Prostate gland (tissue), 2 donors: ENCODE data around the gene SSR1. TPM values are rescaled to one million over a fixed set of nuclear protein-coding genes. Genes with fewer than 3 reads are reported as not detected.

ENCODE experiments used
- DNase-seq: peaks from one replicate; pipeline ENCODE4 v3.0.0-alpha.2; 2019; ENCODE audit warnings: low spot score
- H3K27ac ChIP-seq, 2 donors: fragments of 200-600 bp; sonication (generic); 2 replicates each; pipeline ENCODE4 v1.5.1; 2017 to 2019
- H3K27me3 ChIP-seq: fragments of 200-600 bp; sonication (generic); replicated peaks from 2 replicates; pipeline ENCODE4 v1.5.1; 2019; ENCODE audit not compliant: insufficient read depth
- H3K36me3 ChIP-seq, 2 donors: fragments of 200-600 bp; sonication (generic); 1 replicate in 1 of 2; 2 replicates in 1 of 2; pipeline versions ENCODE4 v1.5.1 to v1.8.1; 2017 to 2019
- H3K4me1 ChIP-seq: fragments of 200-600 bp; sonication (generic); replicated peaks from 2 replicates; pipeline ENCODE4 v1.5.1; 2019
- H3K4me3 ChIP-seq, 2 donors: fragments of 200-600 bp; sonication (generic); 2 replicates each; pipeline ENCODE4 v1.5.1; 2017 to 2019
- H3K9me3 ChIP-seq: fragments of 200-600 bp; sonication (generic); 2 replicates; pipeline ENCODE4 v1.5.1; 2017
- CTCF ChIP-seq, 4 experiments: fragments of 200-600 bp in 2 of 4; fragments of 450-650 bp in 2 of 4; sonication (generic) in 2 of 4; IDR thresholded peaks; 1 replicate in 3 of 4; 2 replicates in 1 of 4; pipeline ENCODE4 v1.5.1; 2016 to 2019; ENCODE audit warnings: antibody characterized with exemption in 4 of 4, mild to moderate bottlenecking in 2 of 4, moderate library complexity in 2 of 4
- POLR2A ChIP-seq: fragments of 450-650 bp; IDR thresholded peaks from one replicate; pipeline ENCODE4 v1.6.1; 2016; ENCODE audit warnings: antibody characterized with exemption, mild to moderate bottlenecking
- POLR2AphosphoS5 ChIP-seq: sonication (generic); formaldehyde crosslinking; IDR thresholded peaks from one replicate; pipeline ENCODE4 v1.6.1; 2017; ENCODE audit warnings: antibody characterized with exemption
- WGBS: methylation state at CpG from one replicate; pipeline ENCODE4 v1.1.5; 2018; 5-methylcytosine and 5-hydroxymethylcytosine counted together
- intact Hi-C: fragments of 100-400 bp; cut with DNase I; formaldehyde crosslinking; loops from one replicate; pipeline ENCODE4 v1.14.2; 2022
- total RNA-seq, 2 donors: library from RNA; depleted of rRNA; stranded (reverse); fragments of >200 nt; gene quantifications; one replicate each; pipeline ENCODE4 v1.1.0, GENCODE V29; 2016

The SSR1 gene
- total RNA-seq, 2 donors from 2014 or later = 34.3 to 89.5 TPM

DNA sequence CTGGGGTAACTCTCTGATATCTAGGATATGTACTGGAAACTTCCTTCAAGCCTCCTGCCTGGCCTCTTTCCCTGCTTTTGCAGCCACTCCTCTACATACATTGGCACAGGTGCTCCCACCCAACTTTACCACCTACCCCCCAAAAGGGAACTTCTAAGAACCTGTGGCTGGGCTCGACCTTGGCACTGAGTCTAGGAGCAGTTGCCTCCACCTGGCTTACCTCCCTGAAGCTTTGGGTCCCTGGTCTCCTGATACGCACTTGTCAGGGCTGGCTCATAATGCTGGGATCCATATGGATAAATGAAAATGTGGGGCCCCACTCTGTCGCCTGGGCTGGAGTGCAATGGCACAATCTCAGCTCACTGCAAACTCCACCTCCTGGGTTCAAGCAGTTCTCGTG, 56.2 kb downstream of the SSR1 start:
- intact Hi-C loops = no loop called here
- 80% methylated on average over 4 of the region's 4 CpGs for WGBS
- Histone ChIP-seq H3K36me3 (no peaks in the 10 kb centered on the region), H3K9me3 (no peaks in the 10 kb centered on the region), H3K27me3 (no peaks in the 10 kb centered on the region), H3K27ac (no peak overlapping the region), H3K4me1 (peaks cover 6% of the 10 kb centered on the region), H3K4me3 (no peak overlapping the region)
- TF ChIP-seq CTCF (IDR thresholded peaks at IDR 0.05) (no peak), POLR2A (no peak), POLR2AphosphoS5 (no peak)
- no peak for DNase-seq

DNA sequence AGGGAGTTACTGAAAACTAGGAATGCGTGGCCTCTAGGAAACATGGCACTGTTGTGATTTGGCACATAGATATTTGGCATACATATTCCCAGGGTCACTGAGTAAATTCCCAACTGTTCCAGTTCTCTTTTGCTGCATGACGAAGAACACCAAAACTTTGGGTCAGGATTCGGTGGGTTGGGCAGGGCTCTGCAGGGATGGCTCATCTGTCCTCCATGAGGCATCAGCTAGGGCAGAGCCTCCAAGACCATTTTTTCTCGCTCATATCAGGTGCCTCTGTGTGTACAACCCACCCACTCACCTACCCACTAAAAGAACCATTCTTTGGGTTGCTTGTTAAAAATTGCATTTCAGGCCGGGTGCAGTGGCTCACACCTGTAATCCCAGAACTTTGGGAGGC, 57.1 kb downstream of the SSR1 start:
- Histone ChIP-seq H3K27me3 (no peaks in the 10 kb centered on the region), H3K9me3 (no peaks in the 10 kb centered on the region), H3K27ac (no peak overlapping the region), H3K4me1 (peaks cover 6% of the 10 kb centered on the region), H3K4me3 (no peak overlapping the region), H3K36me3 (no peaks in the 10 kb centered on the region)
- TF ChIP-seq POLR2A = no peak
- TF ChIP-seq CTCF (IDR thresholded peaks at IDR 0.05) = no peak
- TF ChIP-seq POLR2AphosphoS5 = no peak
- intact Hi-C loops = no loop called here
- DNase-seq = no peak
- WGBS = 95% methylated on average over 5 of the region's 5 CpGs

DNA sequence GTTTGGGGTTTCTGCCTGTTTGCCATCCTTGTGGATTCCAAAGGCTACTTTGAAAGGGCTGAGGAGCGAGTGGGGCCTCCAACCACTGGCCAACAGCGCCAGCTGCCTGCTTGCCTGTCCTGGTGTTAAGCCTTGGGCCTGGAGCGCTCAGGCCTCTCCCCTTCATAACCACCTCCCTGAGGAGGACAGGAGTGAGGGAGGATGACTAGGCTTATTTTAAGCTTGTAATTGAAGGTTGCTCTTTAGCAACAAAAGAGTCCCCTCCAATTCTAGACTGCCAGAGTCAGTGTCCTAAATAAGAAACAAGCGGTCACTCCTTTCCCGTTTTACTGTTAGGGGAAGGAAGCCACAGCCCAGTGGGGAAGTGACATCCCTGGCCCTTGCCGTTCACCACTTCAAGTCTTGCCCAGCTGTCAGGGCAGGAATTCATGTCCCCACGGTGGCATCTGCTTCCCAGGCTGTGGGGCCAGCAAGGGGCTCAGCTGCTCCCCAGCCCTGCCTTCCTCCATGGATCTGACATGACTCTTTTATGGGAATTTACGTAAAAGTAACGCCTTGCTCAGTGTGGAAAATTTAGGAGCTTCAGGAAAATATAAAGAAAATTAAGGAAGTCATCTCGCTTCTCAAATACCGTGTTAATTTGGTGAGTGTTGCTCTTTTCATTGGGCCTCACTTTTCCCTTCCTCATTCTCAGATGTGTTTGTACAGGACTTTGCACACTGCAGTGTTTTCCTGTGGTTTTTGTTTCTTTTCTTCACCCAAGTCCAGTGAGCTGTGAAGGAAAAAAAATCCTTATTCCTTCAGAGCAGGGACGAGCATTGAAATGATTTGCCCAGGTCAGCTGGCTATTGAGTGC, 57.8 kb downstream of the SSR1 start:
- WGBS = 67% methylated on average over 12 of the region's 12 CpGs
- DNase-seq = no peak
- intact Hi-C loops = no loop called here

GRCh38 chr6:7252390-7252789, 60.6 kb downstream of the SSR1 start:
- DNase-seq = no peak
- no peaks in the 10 kb centered on the region for H3K4me1 ChIP-seq
- H3K36me3 ChIP-seq = peaks cover 0 to 12% of the 10 kb centered on the region in 2 donors
- WGBS = 90% methylated on average over 4 of the region's 4 CpGs
- no peaks in the 10 kb centered on the region for H3K9me3 ChIP-seq
- no peak overlapping the region for H3K4me3 ChIP-seq
- intact Hi-C loops = no loop called here
- TF ChIP-seq POLR2AphosphoS5 (no peak), CTCF (IDR thresholded peaks at IDR 0.05) (no peak), POLR2A (no peak)
- no peaks in the 10 kb centered on the region for H3K27me3 ChIP-seq
- no peak overlapping the region for H3K27ac ChIP-seq

More for the DNA sequence above, 57.8 kb downstream of the SSR1 start:
- Histone ChIP-seq H3K9me3 (no peaks in the 10 kb centered on the region), H3K27ac (no peak overlapping the region), H3K36me3 (peaks cover 0 to 3% of the 10 kb centered on the region in 2 donors), H3K4me1 (peaks cover 1% of the 10 kb centered on the region), H3K27me3 (no peaks in the 10 kb centered on the region), H3K4me3 (no peak overlapping the region)
- TF ChIP-seq POLR2A (no peak), CTCF (IDR thresholded peaks at IDR 0.05) (no peak)
